GM06990 (cell line): ENCODE data around the gene CCDC182.

Experiments used
- DNase-seq: peaks from one replicate; pipeline ENCODE4 v3.0.0-alpha.2; 2011; ENCODE audit not compliant: insufficient read length; ENCODE audit errors: extremely low read depth
- H3K27me3 ChIP-seq: replicated peaks from 2 replicates; pipeline ENCODE4 v1.6.0; 2011; ENCODE audit warnings: low read length; ENCODE audit not compliant: control insufficient read depth, insufficient read depth
- H3K36me3 ChIP-seq: 2 replicates; pipeline ENCODE4 v1.5.1; 2011; ENCODE audit warnings: low read length; ENCODE audit not compliant: control insufficient read depth, insufficient read depth
- H3K4me3 ChIP-seq: replicated peaks from 2 replicates; pipeline ENCODE4 v1.5.1; 2011; ENCODE audit warnings: low read depth, mild to moderate bottlenecking, control low read depth, low read length
- TF ChIP-seq, protein P1 (sequence below): IDR thresholded peaks from 2 replicates; pipeline ENCODE4 v1.5.1; 2011; ENCODE audit warnings: low read length, control low read depth, mild to moderate bottlenecking, inconsistent platforms; ENCODE audit not compliant: insufficient read depth, poor library complexity, severe bottlenecking

The CCDC182 gene

DNA sequence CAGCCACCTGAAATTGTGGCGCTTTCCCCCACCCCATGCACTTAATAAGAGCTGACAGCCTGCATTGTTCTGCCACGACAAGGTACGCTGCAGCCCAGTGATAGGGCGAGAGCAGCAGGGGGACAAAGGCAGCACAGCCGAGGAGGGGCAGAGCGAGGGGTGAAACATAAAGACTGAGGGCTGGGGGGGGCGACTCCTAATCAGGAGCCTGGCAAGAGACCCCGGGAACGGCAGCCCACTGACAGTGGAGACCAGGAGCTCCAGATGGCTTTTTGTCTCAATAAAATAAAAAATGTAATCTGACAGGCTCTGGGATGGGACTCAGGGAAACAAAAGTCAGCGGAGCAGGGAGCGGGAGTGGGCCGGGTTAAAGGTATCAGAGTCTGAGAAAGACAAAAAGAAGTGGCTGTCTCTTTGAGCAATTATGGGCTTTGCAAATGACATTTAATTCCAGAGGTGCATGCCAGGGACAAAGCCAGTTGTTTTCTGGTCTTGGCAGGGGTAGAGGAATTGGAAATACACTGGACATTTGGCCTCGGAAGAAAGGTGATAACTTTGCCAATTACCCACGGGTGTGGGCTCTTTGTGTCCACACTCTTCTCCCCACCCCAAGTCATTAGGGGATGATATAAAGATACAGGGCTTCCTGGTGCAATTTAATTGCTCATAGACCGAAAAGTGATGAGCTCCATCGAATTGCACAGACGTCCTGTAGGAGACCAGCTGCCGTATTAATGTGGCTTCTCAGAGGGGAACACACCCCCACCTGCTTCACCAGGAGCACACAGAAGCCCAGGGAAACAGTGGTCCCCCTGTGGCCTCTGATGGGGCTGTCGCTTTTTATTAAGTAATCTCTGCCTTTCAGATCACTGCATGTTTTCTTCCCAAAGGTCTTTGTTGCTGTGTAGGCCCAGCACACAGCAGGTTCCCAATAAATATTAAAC lies 17.6 kb upstream of the CCDC182 start:
- no peaks in the 10 kb centered on the region for H3K36me3 ChIP-seq
- H3K27me3 ChIP-seq, result no peaks in the 10 kb centered on the region
- DNase-seq, result no peak
- TF ChIP-seq, protein P1, sequence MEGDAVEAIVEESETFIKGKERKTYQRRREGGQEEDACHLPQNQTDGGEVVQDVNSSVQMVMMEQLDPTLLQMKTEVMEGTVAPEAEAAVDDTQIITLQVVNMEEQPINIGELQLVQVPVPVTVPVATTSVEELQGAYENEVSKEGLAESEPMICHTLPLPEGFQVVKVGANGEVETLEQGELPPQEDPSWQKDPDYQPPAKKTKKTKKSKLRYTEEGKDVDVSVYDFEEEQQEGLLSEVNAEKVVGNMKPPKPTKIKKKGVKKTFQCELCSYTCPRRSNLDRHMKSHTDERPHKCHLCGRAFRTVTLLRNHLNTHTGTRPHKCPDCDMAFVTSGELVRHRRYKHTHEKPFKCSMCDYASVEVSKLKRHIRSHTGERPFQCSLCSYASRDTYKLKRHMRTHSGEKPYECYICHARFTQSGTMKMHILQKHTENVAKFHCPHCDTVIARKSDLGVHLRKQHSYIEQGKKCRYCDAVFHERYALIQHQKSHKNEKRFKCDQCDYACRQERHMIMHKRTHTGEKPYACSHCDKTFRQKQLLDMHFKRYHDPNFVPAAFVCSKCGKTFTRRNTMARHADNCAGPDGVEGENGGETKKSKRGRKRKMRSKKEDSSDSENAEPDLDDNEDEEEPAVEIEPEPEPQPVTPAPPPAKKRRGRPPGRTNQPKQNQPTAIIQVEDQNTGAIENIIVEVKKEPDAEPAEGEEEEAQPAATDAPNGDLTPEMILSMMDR, result no peak
- no peak overlapping the region for H3K4me3 ChIP-seq

GRCh38 chr17:57761887-57762286 lies 16.8 kb upstream of the CCDC182 start:
- Histone ChIP-seq H3K27me3 (no peaks in the 10 kb centered on the region), H3K36me3 (no peaks in the 10 kb centered on the region), H3K4me3 (no peak overlapping the region)
- TF ChIP-seq, protein P1, result no peak
- DNase-seq, result no peak

DNA sequence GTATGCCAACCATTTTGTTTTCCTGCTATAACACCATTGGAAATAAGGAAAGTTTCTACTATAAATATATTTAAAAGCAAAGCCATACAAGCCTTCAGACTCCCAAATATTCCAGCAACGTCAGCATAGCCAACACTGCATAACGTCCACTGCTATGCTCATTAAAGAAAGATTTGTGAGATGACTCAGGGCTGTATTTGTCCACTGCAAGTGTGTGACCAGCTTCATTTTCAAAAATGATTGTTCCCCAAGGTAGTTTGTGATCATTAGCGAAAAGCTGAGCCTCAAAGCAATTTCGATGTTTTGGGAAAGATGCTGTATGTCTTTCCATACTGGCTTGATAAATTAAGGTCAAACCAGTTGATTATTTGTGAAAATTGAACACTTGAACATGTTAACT lies 14.9 kb upstream of the CCDC182 start:
- TF ChIP-seq, protein P1, result no peak
- Histone ChIP-seq H3K27me3 (peaks cover 2% of the 10 kb centered on the region; the same call in 1 of the 2 replicates), H3K36me3 (no peaks in the 10 kb centered on the region)

DNA sequence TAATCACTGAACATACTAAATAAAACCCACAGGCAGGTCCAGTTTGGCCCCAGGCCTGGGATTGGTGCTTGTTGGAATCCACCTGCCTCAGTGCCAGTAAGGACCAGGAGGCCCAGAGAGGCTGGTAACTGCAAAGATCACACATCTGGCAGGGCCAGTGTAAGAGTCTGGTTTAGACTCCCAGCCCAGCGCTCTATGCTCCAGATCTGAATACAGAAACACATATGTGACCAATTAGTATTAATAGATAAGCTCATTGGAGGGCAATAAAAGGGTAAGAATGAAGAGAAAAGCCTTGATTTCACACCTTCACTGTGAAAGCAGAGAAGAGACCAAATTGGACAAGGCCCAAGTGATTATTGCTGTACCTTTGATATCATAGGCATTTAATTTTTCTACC lies 13.6 kb upstream of the CCDC182 start:
- no peaks in the 10 kb centered on the region for H3K36me3 ChIP-seq
- H3K27me3 ChIP-seq, result peaks cover 2% of the 10 kb centered on the region; the same call in 1 of the 2 replicates
- no peak overlapping the region for H3K4me3 ChIP-seq
- TF ChIP-seq, protein P1, result no peak
- no peak for DNase-seq

More for the DNA sequence above, 14.9 kb upstream of the CCDC182 start:
- DNase-seq, result no peak
- H3K4me3 ChIP-seq, result no peak overlapping the region

- peaks cover 2% of the 10 kb centered on the region; the same call in 1 of the 2 replicates for H3K27me3 ChIP-seq
- H3K4me3 ChIP-seq, result no peak overlapping the region
- H3K36me3 ChIP-seq, result no peaks in the 10 kb centered on the region
- TF ChIP-seq, protein P1, result no peak
- DNase-seq, result no peak
Observed at GRCh38 chr17:57757735-57758134, 12.6 kb upstream of the CCDC182 start.
